ENCODE measurements around the gene SRRT.
A peak's percentile ranks its signal among the peaks of the same experiment; 100 is the strongest.

The SRRT gene

DNA sequence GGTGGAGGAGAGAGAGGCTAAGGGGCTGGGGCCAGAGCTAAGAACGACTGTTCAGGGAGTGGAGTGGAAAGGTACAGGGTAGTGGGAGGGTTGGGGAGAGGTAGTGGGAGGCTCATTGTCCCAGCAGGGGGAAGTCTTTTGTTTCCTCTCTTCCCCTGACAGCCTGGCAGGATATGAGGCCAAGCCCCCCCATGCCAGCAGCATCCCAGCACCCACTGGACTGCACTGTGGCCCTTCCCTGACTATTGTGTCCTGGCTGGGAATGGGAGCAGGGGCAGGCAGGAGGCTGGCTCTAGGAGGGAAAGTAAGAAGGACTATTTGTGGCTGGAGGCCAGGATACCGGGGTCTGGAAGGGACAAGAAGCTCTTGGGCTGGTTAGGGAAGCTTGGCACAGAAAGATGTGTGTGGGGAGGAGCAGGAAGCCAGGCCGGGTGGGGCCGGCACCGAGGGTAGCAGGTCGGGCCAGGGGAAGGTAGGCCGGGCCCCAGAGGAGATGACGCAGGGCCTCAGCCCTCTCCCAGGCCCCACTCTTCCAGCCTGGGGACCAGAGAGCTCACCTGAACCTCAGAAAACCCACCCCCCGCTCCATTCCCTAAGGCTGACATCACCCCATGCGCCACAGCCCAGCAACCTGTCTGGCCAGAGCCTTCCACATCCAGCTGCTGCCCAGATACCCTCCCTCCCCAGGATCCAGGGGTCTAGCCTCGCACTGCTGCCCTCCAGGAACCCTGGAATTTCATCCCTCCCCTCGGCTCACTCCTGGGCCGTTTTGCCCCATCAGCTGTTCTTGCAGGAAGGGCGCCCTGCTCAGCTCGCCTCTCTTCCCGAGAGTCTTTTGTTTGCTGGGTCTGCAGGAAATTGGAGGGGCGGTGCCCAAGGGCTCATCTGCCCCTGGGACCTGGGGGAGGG, 38.7 kb upstream of the SRRT start (continued):
- TF ChIP-seq, protein P1, sequence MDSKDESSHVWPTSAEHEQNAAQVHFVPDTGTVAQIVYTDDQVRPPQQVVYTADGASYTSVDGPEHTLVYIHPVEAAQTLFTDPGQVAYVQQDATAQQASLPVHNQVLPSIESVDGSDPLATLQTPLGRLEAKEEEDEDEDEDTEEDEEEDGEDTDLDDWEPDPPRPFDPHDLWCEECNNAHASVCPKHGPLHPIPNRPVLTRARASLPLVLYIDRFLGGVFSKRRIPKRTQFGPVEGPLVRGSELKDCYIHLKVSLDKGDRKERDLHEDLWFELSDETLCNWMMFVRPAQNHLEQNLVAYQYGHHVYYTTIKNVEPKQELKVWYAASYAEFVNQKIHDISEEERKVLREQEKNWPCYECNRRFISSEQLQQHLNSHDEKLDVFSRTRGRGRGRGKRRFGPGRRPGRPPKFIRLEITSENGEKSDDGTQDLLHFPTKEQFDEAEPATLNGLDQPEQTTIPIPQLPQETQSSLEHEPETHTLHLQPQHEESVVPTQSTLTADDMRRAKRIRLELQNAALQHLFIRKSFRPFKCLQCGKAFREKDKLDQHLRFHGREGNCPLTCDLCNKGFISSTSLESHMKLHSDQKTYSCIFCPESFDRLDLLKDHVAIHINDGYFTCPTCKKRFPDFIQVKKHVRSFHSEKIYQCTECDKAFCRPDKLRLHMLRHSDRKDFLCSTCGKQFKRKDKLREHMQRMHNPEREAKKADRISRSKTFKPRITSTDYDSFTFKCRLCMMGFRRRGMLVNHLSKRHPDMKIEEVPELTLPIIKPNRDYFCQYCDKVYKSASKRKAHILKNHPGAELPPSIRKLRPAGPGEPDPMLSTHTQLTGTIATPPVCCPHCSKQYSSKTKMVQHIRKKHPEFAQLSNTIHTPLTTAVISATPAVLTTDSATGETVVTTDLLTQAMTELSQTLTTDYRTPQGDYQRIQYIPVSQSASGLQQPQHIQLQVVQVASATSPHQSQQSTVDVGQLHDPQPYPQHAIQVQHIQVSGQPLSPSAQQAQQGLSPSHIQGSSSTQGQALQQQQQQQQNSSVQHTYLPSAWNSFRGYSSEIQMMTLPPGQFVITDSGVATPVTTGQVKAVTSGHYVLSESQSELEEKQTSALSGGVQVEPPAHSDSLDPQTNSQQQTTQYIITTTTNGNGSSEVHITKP (tag by site-specific recombination; IDR thresholded peaks at IDR 0.05), result peak; percentile 20; the same call in 1 of the 2 replicates
- TF ChIP-seq ZNF600 (tag by site-specific recombination; IDR thresholded peaks at IDR 0.05), result peak; percentile 49; the same call in 1 of the 2 replicates
- TF ChIP-seq PRDM4 (tag by site-specific recombination; IDR thresholded peaks at IDR 0.05), result no peak
- TF ChIP-seq ZNF10 (tag by site-specific recombination; IDR thresholded peaks at IDR 0.05), result no peak
- 0 out of 2 replicates have a peak, but pooled peaks have one; percentile 28 for TF ChIP-seq ZNF324 (tag by site-specific recombination; IDR thresholded peaks at IDR 0.05)
- TF ChIP-seq SP7 (tag by site-specific recombination; IDR thresholded peaks at IDR 0.05), result 0 out of 2 replicates have a peak, but pooled peaks have one; percentile 6
- peak; percentile 50 for TF ChIP-seq ZIC2 (tag by site-specific recombination; IDR thresholded peaks at IDR 0.05)
- TF ChIP-seq ZNF211 (tag by site-specific recombination; IDR thresholded peaks at IDR 0.05; ENCODE audit: low read depth), result no peak
- TF ChIP-seq ZNF530 (tag by site-specific recombination; IDR thresholded peaks at IDR 0.05; ENCODE audit: low read depth), result no peak
- 0 out of 2 replicates have a peak, but pooled peaks have one; percentile 43 for TF ChIP-seq ZFP69B (tag by site-specific recombination; IDR thresholded peaks at IDR 0.05)
- no peak for TF ChIP-seq ZNF658 (tag by site-specific recombination; IDR thresholded peaks at IDR 0.05)
- peak; percentile 80 for TF ChIP-seq ZFHX2 (tag by site-specific recombination; conservative IDR thresholded peaks at IDR 0.05)
- TF ChIP-seq ZNF292 (tag by site-specific recombination; IDR thresholded peaks at IDR 0.05; ENCODE audit: borderline replicate concordance, low read depth), result no peak
- TF ChIP-seq EGR2 (tag by site-specific recombination; IDR thresholded peaks at IDR 0.05; ENCODE audit: low read depth), result peak; percentile 60
- TF ChIP-seq, protein P2, sequence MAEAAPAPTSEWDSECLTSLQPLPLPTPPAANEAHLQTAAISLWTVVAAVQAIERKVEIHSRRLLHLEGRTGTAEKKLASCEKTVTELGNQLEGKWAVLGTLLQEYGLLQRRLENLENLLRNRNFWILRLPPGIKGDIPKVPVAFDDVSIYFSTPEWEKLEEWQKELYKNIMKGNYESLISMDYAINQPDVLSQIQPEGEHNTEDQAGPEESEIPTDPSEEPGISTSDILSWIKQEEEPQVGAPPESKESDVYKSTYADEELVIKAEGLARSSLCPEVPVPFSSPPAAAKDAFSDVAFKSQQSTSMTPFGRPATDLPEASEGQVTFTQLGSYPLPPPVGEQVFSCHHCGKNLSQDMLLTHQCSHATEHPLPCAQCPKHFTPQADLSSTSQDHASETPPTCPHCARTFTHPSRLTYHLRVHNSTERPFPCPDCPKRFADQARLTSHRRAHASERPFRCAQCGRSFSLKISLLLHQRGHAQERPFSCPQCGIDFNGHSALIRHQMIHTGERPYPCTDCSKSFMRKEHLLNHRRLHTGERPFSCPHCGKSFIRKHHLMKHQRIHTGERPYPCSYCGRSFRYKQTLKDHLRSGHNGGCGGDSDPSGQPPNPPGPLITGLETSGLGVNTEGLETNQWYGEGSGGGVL (tag by site-specific recombination; IDR thresholded peaks at IDR 0.05), result peak; percentile 72
- TF ChIP-seq ZBTB1 (tag by site-specific recombination; IDR thresholded peaks at IDR 0.05), result no peak
- TF ChIP-seq, protein P3, sequence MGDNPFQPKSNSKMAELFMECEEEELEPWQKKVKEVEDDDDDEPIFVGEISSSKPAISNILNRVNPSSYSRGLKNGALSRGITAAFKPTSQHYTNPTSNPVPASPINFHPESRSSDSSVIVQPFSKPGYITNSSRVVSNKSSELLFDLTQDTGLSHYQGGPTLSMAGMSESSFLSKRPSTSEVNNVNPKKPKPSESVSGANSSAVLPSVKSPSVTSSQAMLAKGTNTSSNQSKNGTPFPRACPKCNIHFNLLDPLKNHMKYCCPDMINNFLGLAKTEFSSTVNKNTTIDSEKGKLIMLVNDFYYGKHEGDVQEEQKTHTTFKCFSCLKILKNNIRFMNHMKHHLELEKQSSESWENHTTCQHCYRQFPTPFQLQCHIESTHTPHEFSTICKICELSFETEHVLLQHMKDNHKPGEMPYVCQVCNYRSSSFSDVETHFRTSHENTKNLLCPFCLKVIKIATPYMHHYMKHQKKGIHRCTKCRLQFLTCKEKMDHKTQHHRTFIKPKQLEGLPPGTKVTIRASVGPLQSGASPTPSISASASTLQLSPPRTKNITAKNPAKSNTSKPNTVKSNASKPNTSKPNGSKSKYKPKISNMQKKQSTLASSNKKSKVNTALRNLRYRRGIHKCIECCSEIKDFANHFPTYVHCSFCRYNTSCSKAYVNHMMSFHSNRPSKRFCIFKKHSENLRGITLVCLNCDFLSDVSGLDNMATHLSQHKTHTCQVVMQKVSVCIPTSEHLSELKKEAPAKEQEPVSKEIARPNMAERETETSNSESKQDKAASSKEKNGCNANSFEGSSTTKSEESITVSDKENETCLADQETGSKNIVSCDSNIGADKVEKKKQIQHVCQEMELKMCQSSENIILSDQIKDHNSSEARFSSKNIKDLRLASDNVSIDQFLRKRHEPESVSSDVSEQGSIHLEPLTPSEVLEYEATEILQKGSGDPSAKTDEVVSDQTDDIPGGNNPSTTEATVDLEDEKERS (tag by site-specific recombination; IDR thresholded peaks at IDR 0.05), result no peak
- no peak for TF ChIP-seq ZNF747 (tag by site-specific recombination; IDR thresholded peaks at IDR 0.05)

All from HEK293 (cell line).